HG02763 (cell line): ENCODE results near the gene TELO2.
"Not testable (repeated sequence)": the region's sequence is repeated elsewhere in the genome, so short reads cannot be mapped to it uniquely, and the experiment has no call there.

Source experiments
- ATAC-seq: cut with Tn5 transposase; IDR thresholded peaks from one replicate; pipeline ENCODE4 v1.9.1; 2021; ENCODE audit warnings: mild to moderate bottlenecking, moderate library complexity; ENCODE audit not compliant: unreplicated experiment

TELO2 gene

GRCh38 chr16:1474796-1475551, 18.2 kb upstream of the TELO2 start, which contains the start of gene CLCN7:
TSS of gene CLCN7 (minus strand) at chr16:1475028. CDS start at chr16:1474974, 54 bp downstream.
- peak; percentile 87 for ATAC-seq

- ATAC-seq: no peak
Observed at GRCh38 chr16:1475552-1476114, 17.5 kb upstream of the TELO2 start.

- ATAC-seq: no peak
Observed at GRCh38 chr16:1477033-1477432, 16.1 kb upstream of the TELO2 start.

GRCh38 chr16:1478937-1479336, 14.2 kb upstream of the TELO2 start:
- not testable (repeated sequence) for ATAC-seq

- no peak for ATAC-seq
Observed at GRCh38 chr16:1481906-1482835, 11.0 kb upstream of the TELO2 start.

- ATAC-seq: no peak
Observed at GRCh38 chr16:1485847-1486496, 7.2 kb upstream of the TELO2 start.

GRCh38 chr16:1486551-1487390, 6.4 kb upstream of the TELO2 start:
- ATAC-seq: no peak

- no peak for ATAC-seq
Observed at GRCh38 chr16:1487395-1488053, 5.6 kb upstream of the TELO2 start.

- no peak for ATAC-seq
Observed at GRCh38 chr16:1488054-1488601, 5.0 kb upstream of the TELO2 start.

- ATAC-seq: no peak
Observed at GRCh38 chr16:1488619-1489018, 4.5 kb upstream of the TELO2 start, which contains the start of gene PTX4. TSS of gene PTX4 (minus strand) at chr16:1488944. CDS start at chr16:1488909, 35 bp downstream.

- ATAC-seq: no peak
Observed at GRCh38 chr16:1489077-1489476, 4.1 kb upstream of the TELO2 start.

- ATAC-seq: no peak
Observed at GRCh38 chr16:1491327-1491726, 1.8 kb upstream of the TELO2 start.

GRCh38 chr16:1492082-1492922, 858 bp upstream of the TELO2 start:
- no peak for ATAC-seq

- ATAC-seq: no peak
Observed at GRCh38 chr16:1493746-1494094, 560 bp downstream of the TELO2 start.

GRCh38 chr16:1494129-1494640, 1.0 kb downstream of the TELO2 start:
- no peak for ATAC-seq

- no peak for ATAC-seq
Observed at GRCh38 chr16:1494711-1495110, 1.6 kb downstream of the TELO2 start.

- no peak for ATAC-seq
Observed at GRCh38 chr16:1495211-1495888, 2.2 kb downstream of the TELO2 start.

GRCh38 chr16:1495889-1496262, 2.7 kb downstream of the TELO2 start:
- no peak for ATAC-seq
